Lower lobe of right lung (tissue), 2 donors: ENCODE results near the gene ZNF496. TPM values are rescaled to one million over a fixed set of nuclear protein-coding genes. Genes with fewer than 3 reads are reported as not detected.
"Not testable (repeated sequence)": the region's sequence is repeated elsewhere in the genome, so short reads cannot be mapped to it uniquely, and the experiment has no call there.

ENCODE experiments used
- ATAC-seq, 2 donors: fragments of 200-7000 bp; cut with Tn5 transposase; one replicate each; pipeline ENCODE4 v1.9.1; 2020 to 2022; ENCODE audit warnings: mild to moderate bottlenecking in 2 of 2, moderate library complexity in 2 of 2
- DNase-seq: peaks from one replicate; pipeline ENCODE4 v3.0.0-alpha.2; 2020
- H3K27ac ChIP-seq: fragments of 200-600 bp; one replicate; pipeline ENCODE4 v1.8.0; 2022
- H3K27me3 ChIP-seq: fragments of 200-600 bp; one replicate; pipeline ENCODE4 v1.8.0; 2022; ENCODE audit warnings: low read depth
- H3K36me3 ChIP-seq: fragments of 200-600 bp; one replicate; pipeline ENCODE4 v1.8.0; 2022; ENCODE audit warnings: mild to moderate bottlenecking
- H3K4me1 ChIP-seq: fragments of 200-600 bp; one replicate; pipeline ENCODE4 v1.8.0; 2022
- H3K4me3 ChIP-seq: fragments of 200-600 bp; one replicate; pipeline ENCODE4 v1.8.0; 2022; ENCODE audit warnings: mild to moderate bottlenecking
- H3K9me3 ChIP-seq: fragments of 200-600 bp; one replicate; pipeline ENCODE4 v1.8.0; 2022
- intact Hi-C: fragments of 100-400 bp; cut with DNase I; formaldehyde crosslinking; loops from one replicate; pipeline ENCODE4 v1.11.0; 2022
- long read RNA-seq: library from polyadenylated mRNA; unstranded; transcript quantifications from one replicate; pipeline ENCODE4 v2.0.0, GENCODE V29; 2021
- total RNA-seq: library from RNA; stranded (reverse); fragmentation: NEBNext Ultra II Directional; extraction: Animal tissue kit (Norgen Biotek cat#: 25700); gene quantifications from one replicate; pipeline ENCODE4 v1.2.1, GENCODE V29; 2021
- TF ChIP-seq, protein P1 (sequence below): fragments of 200-600 bp; IDR thresholded peaks from one replicate; pipeline ENCODE4 v1.8.0; 2022; ENCODE audit warnings: antibody characterized with exemption, mild to moderate bottlenecking
- donor health status: DM: no; HTN: yes; CAD: no; lungs with severe emphysema.

The ZNF496 gene
- 16.9 TPM for total RNA-seq
- long read RNA-seq, full-length matches to known transcripts, result 1 of 35 reads
- long read RNA-seq, partial matches to known transcripts, result 4 of 35 reads
- long read RNA-seq, other reads (novel, unspliced or antisense), result 30 of 35 reads

- H3K4me3 ChIP-seq, result peak within 1 kb of the TSS; percentile 75
- peaks cover 37% of the 10 kb centered on the region for H3K4me1 ChIP-seq
- intact Hi-C loops, result no loop called here
- DNase-seq, result peak; percentile 84
- H3K27ac ChIP-seq, result peak within 1 kb of the TSS; percentile 90
- no peaks in the 10 kb centered on the region for H3K27me3 ChIP-seq
- ATAC-seq, result peak; percentile 87 to 90
- TF ChIP-seq, protein P1, sequence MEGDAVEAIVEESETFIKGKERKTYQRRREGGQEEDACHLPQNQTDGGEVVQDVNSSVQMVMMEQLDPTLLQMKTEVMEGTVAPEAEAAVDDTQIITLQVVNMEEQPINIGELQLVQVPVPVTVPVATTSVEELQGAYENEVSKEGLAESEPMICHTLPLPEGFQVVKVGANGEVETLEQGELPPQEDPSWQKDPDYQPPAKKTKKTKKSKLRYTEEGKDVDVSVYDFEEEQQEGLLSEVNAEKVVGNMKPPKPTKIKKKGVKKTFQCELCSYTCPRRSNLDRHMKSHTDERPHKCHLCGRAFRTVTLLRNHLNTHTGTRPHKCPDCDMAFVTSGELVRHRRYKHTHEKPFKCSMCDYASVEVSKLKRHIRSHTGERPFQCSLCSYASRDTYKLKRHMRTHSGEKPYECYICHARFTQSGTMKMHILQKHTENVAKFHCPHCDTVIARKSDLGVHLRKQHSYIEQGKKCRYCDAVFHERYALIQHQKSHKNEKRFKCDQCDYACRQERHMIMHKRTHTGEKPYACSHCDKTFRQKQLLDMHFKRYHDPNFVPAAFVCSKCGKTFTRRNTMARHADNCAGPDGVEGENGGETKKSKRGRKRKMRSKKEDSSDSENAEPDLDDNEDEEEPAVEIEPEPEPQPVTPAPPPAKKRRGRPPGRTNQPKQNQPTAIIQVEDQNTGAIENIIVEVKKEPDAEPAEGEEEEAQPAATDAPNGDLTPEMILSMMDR, result no peak
- peaks cover 32% of the 10 kb centered on the region for H3K36me3 ChIP-seq
- H3K9me3 ChIP-seq, result no peaks in the 10 kb centered on the region
Observed at GRCh38 chr1:247331525-247332214, at the start of gene ZNF496. TSS of gene ZNF496 (minus strand) at chr1:247331867. CDS start at chr1:247329578, 2,289 bp downstream.

- H3K4me1 ChIP-seq, result no peaks in the 10 kb centered on the region
- ATAC-seq (no peak), DNase-seq (no peak)
- H3K27me3 ChIP-seq, result no peaks in the 10 kb centered on the region
- H3K9me3 ChIP-seq, result no peaks in the 10 kb centered on the region
- H3K36me3 ChIP-seq, result no peaks in the 10 kb centered on the region
- no peak overlapping the region for H3K4me3 ChIP-seq
- TF ChIP-seq, protein P1, result no peak
- intact Hi-C loops, result no loop called here
- H3K27ac ChIP-seq, result no peak overlapping the region
Observed at GRCh38 chr1:247378334-247379073, 46.8 kb upstream of the ZNF496 start.

DNA sequence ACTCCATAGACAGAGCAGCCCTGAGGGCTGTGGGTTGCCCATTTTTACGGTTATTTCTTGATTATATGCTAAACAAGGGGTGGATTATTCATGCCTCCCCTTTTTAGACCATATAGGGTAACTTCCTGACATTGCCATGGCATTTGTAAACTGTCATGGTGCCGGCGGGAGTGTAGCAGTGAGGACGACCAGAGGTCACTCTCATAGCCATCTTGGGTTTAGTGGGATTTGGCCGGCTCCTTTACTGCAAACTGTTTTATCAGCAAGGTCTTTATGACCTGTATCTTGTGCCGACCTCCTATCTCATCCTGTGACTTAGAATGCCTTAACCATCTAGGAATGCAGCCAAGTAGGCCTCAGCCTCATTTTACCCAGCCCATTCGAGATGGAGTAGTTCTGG, 46.0 kb upstream of the ZNF496 start:
- H3K9me3 ChIP-seq, H3K36me3 ChIP-seq, H3K27me3 ChIP-seq, DNase-seq, ATAC-seq, intact Hi-C loops, H3K27ac ChIP-seq, H3K4me3 ChIP-seq, H3K4me1 ChIP-seq: not testable (repeated sequence)

- Histone ChIP-seq H3K27me3 (no peaks in the 10 kb centered on the region), H3K9me3 (no peaks in the 10 kb centered on the region), H3K27ac (no peak overlapping the region), H3K36me3 (no peaks in the 10 kb centered on the region), H3K4me1 (no peaks in the 10 kb centered on the region), H3K4me3 (no peak overlapping the region)
- DNase-seq (no peak), ATAC-seq (no peak)
- TF ChIP-seq, protein P1, result no peak
- intact Hi-C loops, result no loop called here
Observed at GRCh38 chr1:247376659-247377058, 45.0 kb upstream of the ZNF496 start.

- H3K4me1 ChIP-seq, result no peaks in the 10 kb centered on the region
- no peak overlapping the region for H3K27ac ChIP-seq
- no peak overlapping the region for H3K4me3 ChIP-seq
- intact Hi-C loops, result no loop called here
- no peaks in the 10 kb centered on the region for H3K36me3 ChIP-seq
- no peaks in the 10 kb centered on the region for H3K9me3 ChIP-seq
- H3K27me3 ChIP-seq, result no peaks in the 10 kb centered on the region
- TF ChIP-seq, protein P1, result no peak
- no peak for ATAC-seq
- DNase-seq, result no peak
Observed at GRCh38 chr1:247375747-247376146, 44.1 kb upstream of the ZNF496 start.

GRCh38 chr1:247374651-247375334, 43.1 kb upstream of the ZNF496 start:
- DNase-seq, ATAC-seq, H3K27me3 ChIP-seq, H3K4me3 ChIP-seq, H3K27ac ChIP-seq, H3K36me3 ChIP-seq, intact Hi-C loops, H3K9me3 ChIP-seq, H3K4me1 ChIP-seq: not testable (repeated sequence)
